ENCODE data around the gene EVA1A.

The EVA1A gene

GRCh38 chr2:75517547-75518230 lies 43.0 kb downstream of the EVA1A start:
- no peaks in the 10 kb centered on the region for H3K4me1 ChIP-seq (ENCODE audit: control insufficient read depth, insufficient read depth, low read length)
- H3K27me3 ChIP-seq (ENCODE audit: control insufficient read depth, insufficient read depth, low read length) = no peaks in the 10 kb centered on the region
- no peak overlapping the region for H3K9ac ChIP-seq (ENCODE audit: low read depth, low read length)
- no peaks in the 10 kb centered on the region for H3K36me3 ChIP-seq (ENCODE audit: control insufficient read depth, insufficient read depth, low read length)
- H3K9me3 ChIP-seq (ENCODE audit: control insufficient read depth, insufficient read depth, low read length) = peaks cover 4% of the 10 kb centered on the region
- H3K4me3 ChIP-seq (ENCODE audit: low read depth, low read length) = no peak overlapping the region

DNA sequence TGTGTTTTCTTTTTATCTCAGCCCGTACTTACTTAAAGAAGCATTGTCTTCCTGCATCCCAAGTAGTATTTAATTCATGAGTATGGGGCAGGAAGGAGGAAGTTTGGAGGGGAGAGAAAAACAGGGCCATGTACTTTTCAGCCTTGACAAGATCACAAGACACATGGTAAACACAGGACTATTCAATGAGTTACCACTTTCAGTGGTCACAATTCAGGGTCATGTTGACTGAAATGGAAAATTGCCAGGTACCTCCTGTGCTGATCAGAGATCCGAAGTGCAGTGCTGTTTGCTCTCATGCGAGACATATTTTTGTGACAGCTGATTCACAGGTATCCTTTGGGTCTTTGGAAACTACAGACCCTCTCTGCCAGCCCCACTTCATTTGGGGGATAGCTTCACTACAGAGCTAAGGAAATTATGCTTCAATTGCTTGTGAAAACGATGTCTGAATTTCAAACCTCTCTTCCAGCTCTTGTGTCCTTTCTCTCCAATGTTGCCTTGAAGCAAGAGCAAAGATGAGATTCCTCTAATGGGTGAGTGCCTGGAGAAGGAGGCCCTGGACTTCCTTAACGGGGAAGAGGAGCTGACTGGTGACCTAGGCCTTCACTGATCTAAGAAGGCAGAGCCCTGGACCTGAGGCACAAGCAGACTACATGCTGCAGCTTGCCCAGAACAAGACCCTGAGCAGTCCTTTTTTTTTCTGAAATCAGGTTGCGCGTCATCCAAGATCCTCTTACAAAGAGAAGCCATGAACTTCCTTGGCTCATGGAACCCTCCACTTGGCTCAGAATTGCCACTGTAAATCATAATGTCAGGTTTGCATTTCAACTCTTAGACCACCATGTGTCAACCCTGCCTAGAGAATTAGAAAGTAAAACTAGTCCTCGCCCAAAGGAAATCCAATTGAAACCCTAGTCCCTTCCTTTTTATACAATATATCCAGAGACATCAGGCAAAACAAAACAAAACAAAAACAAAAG lies 44.1 kb downstream of the EVA1A start:
- Histone ChIP-seq H3K4me1 (ENCODE audit: control insufficient read depth, insufficient read depth, low read length) (no peaks in the 10 kb centered on the region), H3K9ac (ENCODE audit: low read depth, low read length) (no peak overlapping the region), H3K27me3 (ENCODE audit: control insufficient read depth, insufficient read depth, low read length) (no peaks in the 10 kb centered on the region), H3K36me3 (ENCODE audit: control insufficient read depth, insufficient read depth, low read length) (no peaks in the 10 kb centered on the region), H3K4me3 (ENCODE audit: low read depth, low read length) (no peak overlapping the region), H3K9me3 (ENCODE audit: control insufficient read depth, insufficient read depth, low read length) (peaks cover 5% of the 10 kb centered on the region)

- Histone ChIP-seq H3K4me1 (ENCODE audit: control insufficient read depth, insufficient read depth, low read length) (no peaks in the 10 kb centered on the region), H3K36me3 (ENCODE audit: control insufficient read depth, insufficient read depth, low read length) (no peaks in the 10 kb centered on the region), H3K4me3 (ENCODE audit: low read depth, low read length) (no peak overlapping the region), H3K9me3 (ENCODE audit: control insufficient read depth, insufficient read depth, low read length) (peaks cover 5% of the 10 kb centered on the region), H3K9ac (ENCODE audit: low read depth, low read length) (no peak overlapping the region), H3K27me3 (ENCODE audit: control insufficient read depth, insufficient read depth, low read length) (no peaks in the 10 kb centered on the region)
Observed at GRCh38 chr2:75515584-75516368, 45.0 kb downstream of the EVA1A start.

- no peak overlapping the region for H3K9ac ChIP-seq (ENCODE audit: low read depth, low read length)
- no peaks in the 10 kb centered on the region for H3K36me3 ChIP-seq (ENCODE audit: control insufficient read depth, insufficient read depth, low read length)
- H3K9me3 ChIP-seq (ENCODE audit: control insufficient read depth, insufficient read depth, low read length) = peaks cover 5% of the 10 kb centered on the region
- H3K27me3 ChIP-seq (ENCODE audit: control insufficient read depth, insufficient read depth, low read length) = no peaks in the 10 kb centered on the region
- H3K4me3 ChIP-seq (ENCODE audit: low read depth, low read length) = no peak overlapping the region
- H3K4me1 ChIP-seq (ENCODE audit: control insufficient read depth, insufficient read depth, low read length) = peaks cover 2% of the 10 kb centered on the region
Observed at GRCh38 chr2:75513616-75514170, 47.0 kb downstream of the EVA1A start.

GRCh38 chr2:75512455-75513212 lies 48.1 kb downstream of the EVA1A start:
- peaks cover 2% of the 10 kb centered on the region for H3K4me1 ChIP-seq (ENCODE audit: control insufficient read depth, insufficient read depth, low read length)
- H3K36me3 ChIP-seq (ENCODE audit: control insufficient read depth, insufficient read depth, low read length) = peaks cover under 1% of the 10 kb centered on the region
- no peak overlapping the region for H3K4me3 ChIP-seq (ENCODE audit: low read depth, low read length)
- H3K9me3 ChIP-seq (ENCODE audit: control insufficient read depth, insufficient read depth, low read length) = peaks cover 5% of the 10 kb centered on the region
- no peak overlapping the region for H3K9ac ChIP-seq (ENCODE audit: low read depth, low read length)
- H3K27me3 ChIP-seq (ENCODE audit: control insufficient read depth, insufficient read depth, low read length) = no peaks in the 10 kb centered on the region

- H3K4me3 ChIP-seq (ENCODE audit: low read depth, low read length) = no peak overlapping the region
- peaks cover 4% of the 10 kb centered on the region for H3K36me3 ChIP-seq (ENCODE audit: control insufficient read depth, insufficient read depth, low read length)
- no peak overlapping the region for H3K9ac ChIP-seq (ENCODE audit: low read depth, low read length)
- H3K27me3 ChIP-seq (ENCODE audit: control insufficient read depth, insufficient read depth, low read length) = no peaks in the 10 kb centered on the region
- H3K9me3 ChIP-seq (ENCODE audit: control insufficient read depth, insufficient read depth, low read length) = no peaks in the 10 kb centered on the region
- H3K4me1 ChIP-seq (ENCODE audit: control insufficient read depth, insufficient read depth, low read length) = peaks cover 2% of the 10 kb centered on the region
Observed at GRCh38 chr2:75506101-75506697, 54.5 kb downstream of the EVA1A start.

GRCh38 chr2:75505012-75505411 lies 55.7 kb downstream of the EVA1A start:
- Histone ChIP-seq H3K27me3 (ENCODE audit: control insufficient read depth, insufficient read depth, low read length) (no peaks in the 10 kb centered on the region), H3K36me3 (ENCODE audit: control insufficient read depth, insufficient read depth, low read length) (peaks cover 4% of the 10 kb centered on the region), H3K4me1 (ENCODE audit: control insufficient read depth, insufficient read depth, low read length) (peaks cover 2% of the 10 kb centered on the region), H3K9me3 (ENCODE audit: control insufficient read depth, insufficient read depth, low read length) (no peaks in the 10 kb centered on the region), H3K9ac (ENCODE audit: low read depth, low read length) (no peak overlapping the region), H3K4me3 (ENCODE audit: low read depth, low read length) (no peak overlapping the region)

DNA sequence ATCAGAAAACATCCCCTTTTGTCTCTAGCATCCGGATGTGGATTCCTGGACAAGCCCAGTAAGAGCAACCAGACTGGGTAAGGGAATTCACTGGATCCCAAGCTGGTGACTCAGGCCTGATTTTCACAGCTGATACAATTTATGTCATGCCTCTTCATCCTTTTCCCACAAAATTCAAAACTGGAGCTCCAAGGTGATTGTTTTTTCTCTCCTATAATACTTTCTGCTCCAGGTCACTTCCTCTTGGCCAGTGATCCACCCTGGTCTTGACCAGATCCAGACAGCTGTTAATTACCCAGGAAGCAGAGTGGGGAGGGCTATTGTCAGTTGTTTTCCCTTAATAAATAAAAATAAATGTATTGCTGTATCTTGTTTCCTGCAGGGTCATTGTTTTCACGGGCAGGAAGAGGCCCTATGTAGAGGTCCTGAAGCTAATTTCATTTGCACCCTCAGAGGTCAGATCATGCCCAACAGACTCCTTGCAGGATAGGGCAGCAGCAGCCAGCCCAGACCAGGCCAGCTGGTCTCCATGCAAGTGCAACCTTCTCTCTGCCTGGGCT lies 57.6 kb downstream of the EVA1A start:
- Histone ChIP-seq H3K27me3 (ENCODE audit: control insufficient read depth, insufficient read depth, low read length) (no peaks in the 10 kb centered on the region), H3K9ac (ENCODE audit: low read depth, low read length) (no peak overlapping the region), H3K4me1 (ENCODE audit: control insufficient read depth, insufficient read depth, low read length) (no peaks in the 10 kb centered on the region), H3K4me3 (ENCODE audit: low read depth, low read length) (no peak overlapping the region), H3K9me3 (ENCODE audit: control insufficient read depth, insufficient read depth, low read length) (no peaks in the 10 kb centered on the region), H3K36me3 (ENCODE audit: control insufficient read depth, insufficient read depth, low read length) (peaks cover 4% of the 10 kb centered on the region)

DNA sequence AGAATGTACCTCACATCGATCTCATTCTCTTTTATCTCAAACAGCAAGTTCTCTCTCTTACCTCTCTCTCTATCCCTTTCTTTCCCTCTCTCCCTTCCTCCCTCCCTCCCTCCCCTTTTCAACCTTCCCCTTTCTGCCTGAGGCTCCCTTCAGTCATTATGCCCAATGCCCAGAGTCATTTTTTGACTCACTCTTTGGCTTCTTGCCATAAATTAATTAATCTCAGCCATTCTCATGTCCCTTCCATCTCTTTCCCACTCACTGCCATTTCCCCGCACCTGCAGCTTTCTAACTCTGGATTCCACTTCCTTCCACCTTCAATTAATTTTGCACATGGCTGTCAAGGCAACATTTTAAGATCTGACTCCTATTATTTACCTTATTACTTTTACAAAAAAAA lies 60.1 kb downstream of the EVA1A start:
- Histone ChIP-seq H3K4me1 (ENCODE audit: control insufficient read depth, insufficient read depth, low read length) (no peaks in the 10 kb centered on the region), H3K9me3 (ENCODE audit: control insufficient read depth, insufficient read depth, low read length) (no peaks in the 10 kb centered on the region), H3K27me3 (ENCODE audit: control insufficient read depth, insufficient read depth, low read length) (no peaks in the 10 kb centered on the region), H3K4me3 (ENCODE audit: low read depth, low read length) (no peak overlapping the region), H3K9ac (ENCODE audit: low read depth, low read length) (no peak overlapping the region), H3K36me3 (ENCODE audit: control insufficient read depth, insufficient read depth, low read length) (no peaks in the 10 kb centered on the region)

GRCh38 chr2:75499534-75499933 lies 61.2 kb downstream of the EVA1A start:
- no peaks in the 10 kb centered on the region for H3K4me1 ChIP-seq (ENCODE audit: control insufficient read depth, insufficient read depth, low read length)
- H3K27me3 ChIP-seq (ENCODE audit: control insufficient read depth, insufficient read depth, low read length) = no peaks in the 10 kb centered on the region
- no peak overlapping the region for H3K9ac ChIP-seq (ENCODE audit: low read depth, low read length)
- no peaks in the 10 kb centered on the region for H3K36me3 ChIP-seq (ENCODE audit: control insufficient read depth, insufficient read depth, low read length)
- H3K9me3 ChIP-seq (ENCODE audit: control insufficient read depth, insufficient read depth, low read length) = no peaks in the 10 kb centered on the region
- H3K4me3 ChIP-seq (ENCODE audit: low read depth, low read length) = no peak overlapping the region
